Retina (tissue), 1 donor: ENCODE measurements around the gene RTL5.
"Not testable (repeated sequence)": the region's sequence is repeated elsewhere in the genome, so short reads cannot be mapped to it uniquely, and the experiment has no call there.

ENCODE experiments used
- DNase-seq: peaks from one replicate; pipeline ENCODE4 v3.0.0-alpha.2; 2016

RTL5 gene

DNA sequence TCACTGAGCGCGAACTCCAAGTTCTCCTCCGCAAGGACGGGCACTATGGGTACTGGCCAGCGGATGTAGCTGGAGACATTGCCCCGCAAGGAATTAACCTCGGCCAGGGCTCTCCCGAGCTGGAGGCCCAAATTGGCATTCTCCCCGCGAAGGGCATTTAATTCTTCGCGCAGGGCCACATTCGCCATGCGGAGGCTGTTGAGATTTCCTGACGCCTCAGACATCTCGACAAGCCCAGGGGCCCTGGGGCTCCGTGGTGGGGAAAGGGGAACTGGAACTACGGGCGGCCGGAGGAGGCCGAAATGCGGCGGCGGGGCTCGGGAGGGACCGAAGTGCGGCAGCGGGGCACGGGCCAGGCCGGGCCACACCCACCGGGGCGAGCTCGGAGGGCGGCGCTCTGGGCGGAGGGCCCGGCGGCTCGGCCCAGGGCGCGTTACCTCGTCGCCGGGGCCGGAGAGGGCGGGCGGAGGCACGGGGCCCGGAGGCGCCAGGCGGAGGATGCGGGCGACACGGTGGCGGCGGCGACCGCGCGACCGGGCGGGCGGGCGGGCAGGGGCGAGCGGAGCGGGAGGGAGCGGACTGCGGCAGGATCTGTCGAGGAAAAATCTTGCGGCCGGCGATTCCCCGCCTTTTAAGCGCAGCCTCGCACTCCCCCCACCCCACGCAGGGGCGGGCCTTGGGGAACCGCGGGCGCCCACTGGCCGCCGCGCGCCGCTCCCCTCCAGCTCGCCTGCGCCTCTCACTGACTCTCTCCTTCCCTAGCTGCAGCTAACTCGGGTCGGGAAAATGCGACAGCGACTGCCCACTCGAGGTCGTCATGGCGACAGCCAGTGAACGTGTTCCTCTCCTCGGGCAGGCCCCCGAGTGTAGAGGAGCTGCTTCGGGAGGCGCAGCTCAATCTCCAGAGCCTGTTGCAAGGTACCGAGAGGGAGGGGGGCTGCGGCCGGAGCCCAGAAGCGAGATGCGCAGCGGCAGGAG, at the start of gene RTL5:
Gene RTL5, minus strand, starts transcription at position 599 of the 978 bp plus-strand sequence.
- peak; percentile 87 for DNase-seq

DNA sequence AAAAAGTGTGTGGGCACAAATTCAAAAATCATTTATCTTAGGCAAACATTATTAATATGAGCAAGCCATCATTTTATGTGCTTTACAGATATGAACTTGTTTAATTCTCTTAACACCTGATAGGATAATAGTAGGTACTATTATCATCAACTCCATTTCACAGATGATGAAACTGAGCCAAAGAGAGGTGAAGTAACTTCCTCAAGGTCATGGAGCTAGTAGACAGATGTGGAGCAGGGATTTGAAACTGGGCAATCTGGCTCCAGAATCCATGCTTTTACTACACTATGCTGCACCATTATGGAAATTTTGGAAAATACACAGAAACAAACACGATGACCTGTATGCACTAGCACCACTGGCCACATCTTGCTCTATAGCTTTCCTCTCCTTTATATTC, 48.8 kb upstream of the RTL5 start:
- no peak for DNase-seq

DNA sequence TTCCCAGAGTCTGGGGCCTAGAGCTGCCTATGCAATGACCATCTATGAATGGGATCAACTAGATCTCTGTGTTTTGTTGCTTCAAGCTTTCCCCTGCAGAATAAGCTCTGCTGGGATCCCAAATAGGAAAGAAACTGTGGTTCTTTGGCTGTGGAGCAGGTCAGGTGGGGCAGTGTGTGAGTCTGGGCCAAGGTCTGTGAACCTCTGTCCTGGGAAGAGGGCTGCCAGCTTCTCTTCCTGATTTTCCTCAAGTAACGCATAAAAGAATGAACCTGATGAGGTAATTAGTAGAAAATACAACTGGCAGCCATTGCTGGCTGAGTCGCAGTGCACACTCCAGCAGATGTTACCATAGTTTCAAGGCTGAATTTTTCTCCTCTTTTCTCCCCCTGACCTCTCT, 45.3 kb upstream of the RTL5 start:
- DNase-seq, result no peak

DNA sequence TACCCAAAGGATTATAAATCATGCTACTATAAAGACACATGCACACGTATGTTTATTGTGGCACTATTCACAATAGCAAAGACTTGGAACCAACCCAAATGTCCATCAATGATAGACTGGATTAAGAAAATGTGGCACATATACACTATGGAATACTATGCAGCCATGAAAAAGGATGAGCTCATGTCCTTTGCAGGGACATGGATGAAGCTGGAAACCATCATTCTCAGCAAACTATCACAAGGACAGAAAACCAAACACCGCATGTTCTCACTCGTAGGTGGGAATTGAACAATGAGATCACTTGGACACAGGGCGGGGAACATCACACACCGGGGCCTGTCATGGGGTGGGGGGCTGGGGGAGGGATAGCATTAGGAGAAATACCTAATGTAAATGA, 44.6 kb upstream of the RTL5 start:
- not testable (repeated sequence) for DNase-seq

DNA sequence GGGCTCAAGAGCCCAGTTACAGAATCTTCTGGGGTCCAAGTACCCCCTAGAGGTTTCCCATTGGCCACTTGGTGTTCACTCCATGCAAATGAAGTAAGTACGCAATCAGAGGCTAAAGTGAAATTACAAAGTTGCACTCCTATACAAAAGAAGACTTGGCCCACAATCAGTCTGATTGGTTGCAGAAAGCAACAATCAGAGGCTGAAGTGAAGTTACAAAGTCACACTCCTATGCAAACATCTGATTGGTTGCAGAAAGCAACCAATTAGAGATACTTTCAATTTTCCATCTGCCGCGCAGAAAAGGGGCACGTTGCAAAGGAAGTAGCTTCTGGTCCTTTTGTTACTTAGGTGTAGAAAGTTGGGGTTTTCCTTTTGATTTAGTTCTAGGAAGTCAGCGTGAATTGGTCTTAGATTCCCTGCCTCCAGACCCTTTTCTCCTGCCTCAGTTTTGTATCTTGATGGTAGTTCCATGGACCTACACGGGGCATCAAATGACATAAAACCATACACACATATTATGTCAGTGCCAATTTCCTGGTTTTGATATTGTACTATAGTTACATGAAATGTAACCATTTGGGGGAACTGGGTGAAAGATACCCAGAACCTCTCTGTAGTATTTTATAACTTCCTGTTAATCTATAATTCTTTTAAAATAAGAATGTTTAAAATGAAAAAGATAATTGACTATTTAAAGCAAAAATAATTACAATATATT, 37.5 kb upstream of the RTL5 start:
- DNase-seq, result no peak

DNA sequence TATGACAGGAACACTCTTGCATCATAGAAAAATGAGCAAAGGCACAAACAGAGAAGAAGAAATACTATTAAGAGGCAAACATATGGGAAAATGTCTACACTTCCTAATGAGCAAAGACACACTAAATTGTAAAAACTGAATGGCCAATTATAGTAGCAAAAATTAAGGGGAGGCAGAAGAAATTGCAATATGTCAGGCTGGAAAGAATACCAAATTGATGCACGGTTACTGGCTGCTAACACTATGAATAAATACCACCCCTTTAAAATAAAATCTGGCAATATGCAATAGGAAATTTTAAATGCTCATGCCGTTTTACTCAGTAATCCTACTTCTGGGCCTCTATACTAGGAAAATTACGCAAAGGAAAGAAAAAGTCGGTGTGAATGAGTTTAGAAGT, 33.8 kb upstream of the RTL5 start:
- no peak for DNase-seq

DNA sequence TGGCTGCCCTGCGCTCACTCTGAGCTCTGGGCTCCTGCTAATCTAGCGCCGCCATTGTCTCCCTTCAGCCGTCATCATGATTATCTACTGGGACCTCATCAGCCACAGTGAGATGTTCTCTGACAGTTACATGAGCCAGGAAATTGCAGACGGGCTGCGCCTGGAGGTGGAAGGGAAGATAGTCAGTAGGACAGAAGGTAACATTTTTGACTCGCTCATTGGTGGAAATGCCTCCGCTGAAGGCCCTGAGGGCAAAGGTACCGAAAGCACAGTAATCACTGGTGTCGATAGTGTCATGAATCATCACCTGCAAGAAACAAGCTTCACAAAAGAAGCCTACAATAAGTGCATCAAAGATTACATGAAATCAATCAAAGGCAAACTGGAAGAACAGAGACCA, 28.1 kb upstream of the RTL5 start:
- no peak for DNase-seq

DNA sequence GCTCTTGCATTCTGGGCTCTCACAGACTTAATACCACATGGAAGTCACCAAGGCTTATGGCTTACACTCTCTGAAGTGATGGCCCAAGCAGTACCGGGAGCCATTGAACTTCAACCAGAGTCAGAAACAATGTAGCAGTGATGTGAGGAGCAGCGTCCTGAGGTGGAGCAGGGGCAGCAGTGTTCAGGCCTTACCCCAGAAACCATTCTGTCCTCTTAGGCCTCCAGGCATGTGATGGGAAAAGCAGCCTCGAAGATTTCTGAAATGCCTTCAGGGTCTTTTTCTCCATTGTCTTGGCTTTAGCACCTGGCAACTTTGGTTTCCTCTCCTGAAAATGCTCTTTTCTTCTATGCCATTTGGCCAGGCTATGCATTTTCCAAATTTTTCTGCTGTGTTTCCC, 27.1 kb upstream of the RTL5 start:
- DNase-seq, result no peak

DNA sequence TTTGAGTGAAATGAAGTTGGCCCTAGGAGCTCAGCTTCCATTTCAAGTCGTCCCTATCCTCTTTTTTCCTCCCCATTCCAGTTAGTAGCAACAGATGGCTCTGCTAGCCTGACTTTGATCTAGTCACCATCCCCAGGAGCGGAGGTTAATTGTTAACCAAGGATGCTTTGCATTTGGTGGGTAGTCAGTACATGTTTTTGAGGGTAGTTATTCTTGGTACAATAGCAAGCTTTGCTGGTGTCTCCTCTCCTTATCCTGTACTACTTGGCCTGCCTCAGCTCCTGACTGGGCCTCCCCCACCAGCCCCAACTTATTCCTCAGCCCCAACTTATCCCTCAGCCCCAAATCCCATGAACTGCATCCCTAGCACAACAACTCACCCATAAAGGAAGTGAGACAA, 14.8 kb upstream of the RTL5 start:
- no peak for DNase-seq

DNA sequence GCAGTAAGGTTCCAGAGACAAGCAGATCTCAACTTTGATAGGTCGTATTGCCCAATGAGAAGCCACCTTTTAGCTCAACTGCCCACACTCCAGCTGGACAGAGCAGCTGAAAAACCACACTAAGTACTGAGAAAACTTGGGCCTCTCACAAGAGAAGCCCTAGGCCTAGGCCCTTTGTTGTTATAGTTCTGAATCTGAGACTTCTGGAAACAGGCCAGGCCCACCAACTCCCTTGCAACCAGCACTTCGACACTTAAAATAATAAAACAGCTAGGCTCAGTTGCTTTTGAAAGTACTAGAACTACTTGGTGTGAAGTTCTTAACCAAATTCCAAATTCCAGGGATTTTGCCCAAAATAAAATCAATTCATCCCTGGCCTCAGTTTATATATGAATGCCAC, 13.5 kb upstream of the RTL5 start:
- DNase-seq, result no peak

DNA sequence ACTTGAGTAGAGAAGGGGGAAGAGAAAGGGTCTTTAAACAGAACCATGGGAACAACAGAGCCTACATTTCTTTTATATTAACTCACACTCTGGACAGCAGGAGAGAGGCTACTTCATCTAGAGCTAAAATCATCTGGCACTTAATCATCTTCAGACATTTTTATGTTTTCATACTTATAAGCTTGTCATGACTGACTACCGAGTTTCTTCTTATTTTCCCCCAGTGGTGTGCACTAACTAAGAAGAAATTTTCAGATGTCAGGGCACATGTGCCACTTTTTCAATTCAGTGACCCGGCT, 11.8 kb upstream of the RTL5 start:
- DNase-seq, result no peak

DNA sequence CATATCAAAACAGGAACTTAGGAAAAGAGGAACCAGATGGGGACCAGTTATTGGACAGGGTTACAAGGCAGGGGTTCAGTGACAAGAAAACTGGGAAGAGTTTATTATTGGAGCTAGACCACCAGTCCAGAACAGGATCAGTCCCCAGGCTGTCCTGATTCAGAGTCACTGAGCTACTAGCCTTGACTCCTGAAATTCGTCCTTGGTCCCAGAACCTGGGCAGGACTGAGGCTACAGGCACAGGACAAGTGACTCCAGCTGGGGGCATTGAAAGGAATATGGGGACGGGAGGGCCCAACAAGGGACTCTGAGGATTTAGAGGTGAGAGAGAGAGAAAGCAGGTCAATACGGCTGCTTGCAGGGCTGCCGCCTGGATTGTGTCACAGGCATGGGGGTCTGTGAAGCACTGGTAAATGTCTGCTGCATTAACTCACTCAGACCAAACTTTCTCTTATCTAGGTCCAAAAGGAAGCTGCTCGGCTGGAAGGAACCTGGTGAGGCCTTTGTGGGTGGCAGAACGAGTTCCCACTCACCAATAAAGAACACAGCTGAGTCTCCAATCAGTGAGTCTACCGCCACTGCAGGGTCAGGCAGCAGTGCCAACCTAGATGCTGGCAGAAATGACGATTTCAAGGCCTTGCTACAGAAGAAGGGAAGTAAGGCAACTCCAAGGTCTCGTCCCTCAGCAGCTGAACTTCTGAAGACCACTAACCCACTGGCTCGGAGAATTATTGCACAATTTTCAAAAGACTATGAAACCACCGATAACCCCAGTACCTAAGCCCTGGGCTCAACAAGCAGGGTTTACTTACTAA, 11.3 kb upstream of the RTL5 start:
- peak; percentile 65 for DNase-seq

DNA sequence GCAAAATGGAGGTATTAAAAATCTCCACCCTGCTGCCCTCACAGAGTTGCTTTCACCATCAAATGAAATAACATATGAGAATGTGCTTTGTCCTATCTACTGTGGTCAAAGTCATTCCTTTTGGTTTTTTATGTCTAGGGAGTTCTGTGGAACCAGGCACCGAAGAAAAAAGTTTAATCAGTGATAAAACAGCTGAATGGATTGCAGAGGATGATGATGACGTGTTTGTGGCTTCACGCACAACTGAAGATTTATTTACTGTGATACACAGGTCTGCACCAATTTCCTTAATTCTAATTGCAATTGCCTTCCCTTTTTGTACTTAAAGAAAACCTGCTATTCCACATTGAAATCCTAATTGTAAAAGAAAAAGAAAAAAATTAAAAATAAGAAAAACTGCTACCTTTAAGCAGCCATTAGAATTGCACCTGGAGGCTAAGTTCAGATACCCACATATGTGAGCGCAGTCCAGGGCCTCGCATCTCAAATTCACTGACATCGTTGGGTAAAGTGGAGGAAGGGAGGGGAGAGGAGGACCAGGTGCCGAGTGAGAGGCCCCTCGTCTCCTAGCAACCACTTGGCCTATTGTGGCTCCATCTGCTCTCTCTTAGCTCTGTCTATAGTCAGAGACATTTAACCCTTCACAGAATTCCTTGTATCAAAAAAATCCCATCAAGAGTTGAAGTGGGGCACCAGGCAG, 10.5 kb upstream of the RTL5 start:
- DNase-seq, result peak; percentile 80

DNA sequence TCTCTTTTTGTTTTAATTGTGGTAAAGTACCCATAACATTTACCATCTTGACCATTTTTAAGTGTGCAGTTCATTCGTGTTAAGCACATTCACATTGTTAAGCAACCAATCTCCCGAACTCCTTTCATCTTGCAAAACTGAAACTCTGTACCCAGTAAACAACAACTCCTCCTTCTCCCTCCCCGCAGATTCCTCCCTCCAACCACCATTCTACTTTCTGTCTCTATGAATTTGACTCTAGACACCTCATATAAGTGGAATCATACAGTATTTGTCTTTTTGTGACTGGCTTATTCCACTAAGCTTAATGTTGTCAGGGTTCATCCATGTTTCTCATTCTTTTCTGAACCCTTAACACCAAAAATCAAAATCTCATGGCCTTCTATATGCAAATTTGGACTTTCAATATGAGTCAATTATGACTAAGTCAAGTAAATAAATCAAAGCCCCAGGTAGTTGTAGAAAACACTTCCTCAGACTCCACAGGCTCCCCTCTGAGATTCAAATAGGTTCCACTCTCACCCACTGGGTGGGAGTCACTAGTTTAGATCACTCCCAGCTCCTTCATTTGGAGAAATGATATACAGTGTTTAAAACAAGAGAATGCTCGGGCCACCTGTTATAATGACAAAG, 9.8 kb upstream of the RTL5 start:
- no peak for DNase-seq

DNA sequence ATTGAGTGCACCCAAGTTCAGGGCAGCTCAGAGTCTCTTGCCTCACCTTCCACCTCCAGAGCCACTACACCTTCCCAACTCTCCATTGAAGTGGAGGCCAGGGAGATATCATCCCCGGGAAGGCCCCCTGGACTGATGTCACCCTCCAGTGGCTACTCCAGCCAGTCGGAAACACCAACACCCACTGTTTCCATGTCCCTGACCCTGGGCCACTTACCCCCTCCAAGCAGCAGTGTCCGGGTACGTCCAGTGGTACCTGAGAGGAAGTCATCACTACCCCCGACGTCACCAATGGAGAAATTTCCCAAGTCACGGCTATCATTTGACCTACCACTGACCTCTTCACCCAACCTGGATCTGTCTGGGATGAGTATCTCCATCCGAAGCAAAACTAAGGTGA, 7.8 kb upstream of the RTL5 start:
- DNase-seq, result no peak

DNA sequence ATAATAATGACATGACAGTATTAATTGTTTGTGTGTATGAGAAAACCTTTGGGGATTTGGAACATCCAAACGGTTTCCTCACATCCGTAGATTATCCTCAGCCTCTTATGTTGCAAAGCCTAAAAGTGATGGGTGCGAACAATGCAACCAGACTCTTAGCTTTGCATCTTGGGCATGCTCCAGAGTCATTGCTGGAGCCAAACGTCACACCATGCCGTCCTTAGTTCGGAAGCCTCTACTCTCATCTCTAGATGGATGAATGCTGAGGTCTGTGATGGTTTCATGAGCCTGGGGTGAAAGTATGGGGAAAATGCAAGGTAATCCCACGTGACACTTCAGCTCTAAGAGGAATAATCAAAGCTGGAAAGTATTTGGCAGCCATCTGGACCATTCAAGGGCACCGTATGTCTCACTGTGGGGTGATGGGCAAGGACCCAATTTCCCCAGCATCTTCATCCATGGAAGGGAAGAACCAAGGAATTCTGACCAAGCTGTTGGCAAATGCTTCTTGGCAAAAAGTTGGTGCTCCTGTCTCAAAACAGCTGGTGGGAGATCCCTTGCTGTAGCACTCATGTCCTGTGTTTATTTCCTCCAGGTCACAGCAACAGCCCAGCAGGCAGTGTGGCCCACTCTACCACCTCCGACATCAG, 6.3 kb upstream of the RTL5 start:
- no peak for DNase-seq

DNA sequence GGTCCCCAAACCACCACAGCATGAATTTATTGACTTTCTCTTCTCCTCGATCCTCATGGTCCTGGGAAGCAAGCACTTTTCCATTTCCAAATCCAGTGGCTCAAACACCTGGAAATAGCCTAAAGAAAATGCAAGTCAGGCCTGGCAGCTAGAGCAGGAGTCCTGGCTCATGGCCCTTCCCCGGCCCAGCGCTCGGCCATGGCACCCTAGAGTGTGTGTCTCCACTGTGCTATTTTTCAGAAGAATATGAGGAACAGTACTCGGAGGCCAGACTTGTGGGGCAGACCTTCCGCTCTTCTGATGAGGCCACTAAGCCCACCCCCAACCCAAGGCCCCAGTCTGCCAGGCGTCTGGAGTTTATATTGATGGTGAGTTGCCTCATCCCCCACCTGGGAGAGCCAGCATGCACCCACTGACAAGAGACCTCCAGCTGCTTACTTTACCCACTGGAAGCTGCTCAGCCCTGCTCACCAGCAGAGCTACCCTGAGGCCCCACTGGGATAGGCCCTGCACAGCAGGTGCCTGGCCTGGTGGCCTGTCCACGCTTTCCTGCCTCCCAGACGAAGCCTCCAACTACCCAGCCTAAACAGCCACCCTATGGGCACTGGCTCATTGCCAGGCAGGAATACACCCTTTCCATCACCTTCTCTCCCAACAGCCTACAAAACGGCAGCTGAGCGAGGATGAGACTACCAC, 2.3 kb upstream of the RTL5 start:
- no peak for DNase-seq

DNA sequence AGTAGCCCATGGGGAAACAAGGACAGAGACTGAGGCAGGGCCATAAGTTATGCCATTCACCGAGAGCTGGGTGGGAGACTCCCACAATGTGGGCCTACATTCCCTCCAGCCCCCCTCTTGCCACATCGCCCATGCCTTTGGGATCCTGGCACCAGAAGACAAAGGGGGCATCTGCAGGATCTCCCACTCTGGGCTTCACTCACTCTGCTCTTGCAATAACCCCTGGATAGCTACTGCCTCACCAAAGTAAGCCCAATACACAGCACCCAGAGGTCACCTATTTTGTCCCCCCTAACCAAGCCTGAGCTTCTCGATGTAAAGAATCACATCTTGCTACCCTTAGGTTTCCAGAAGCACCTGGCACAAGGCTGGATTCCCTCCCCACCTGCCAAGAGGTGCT, 741 bp upstream of the RTL5 start:
- no peak for DNase-seq

DNA sequence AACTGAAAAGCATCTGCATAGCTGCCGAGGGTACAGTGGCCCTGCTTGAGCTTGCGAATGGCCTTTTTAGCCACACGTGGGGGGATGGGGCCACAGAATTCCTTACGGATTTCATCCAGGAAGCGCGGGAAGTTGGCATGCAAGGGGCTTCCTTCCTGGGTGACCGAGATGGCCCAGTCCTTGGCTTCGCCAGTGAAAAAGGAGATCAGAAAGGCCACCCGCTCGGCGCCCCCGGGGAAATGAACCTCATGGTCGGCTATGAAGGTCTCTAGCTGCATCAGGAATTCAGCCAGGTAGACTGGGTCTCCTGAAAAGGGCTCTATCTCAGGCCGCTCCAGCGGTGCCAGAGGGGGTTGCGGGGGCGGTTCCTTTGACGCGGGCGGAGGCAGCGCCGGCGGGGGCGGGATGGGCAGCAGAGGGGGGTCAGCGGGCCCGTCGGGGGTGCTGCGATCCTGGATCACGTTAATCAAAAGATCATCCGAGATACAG, 909 bp downstream of the RTL5 start:
- no peak for DNase-seq

DNA sequence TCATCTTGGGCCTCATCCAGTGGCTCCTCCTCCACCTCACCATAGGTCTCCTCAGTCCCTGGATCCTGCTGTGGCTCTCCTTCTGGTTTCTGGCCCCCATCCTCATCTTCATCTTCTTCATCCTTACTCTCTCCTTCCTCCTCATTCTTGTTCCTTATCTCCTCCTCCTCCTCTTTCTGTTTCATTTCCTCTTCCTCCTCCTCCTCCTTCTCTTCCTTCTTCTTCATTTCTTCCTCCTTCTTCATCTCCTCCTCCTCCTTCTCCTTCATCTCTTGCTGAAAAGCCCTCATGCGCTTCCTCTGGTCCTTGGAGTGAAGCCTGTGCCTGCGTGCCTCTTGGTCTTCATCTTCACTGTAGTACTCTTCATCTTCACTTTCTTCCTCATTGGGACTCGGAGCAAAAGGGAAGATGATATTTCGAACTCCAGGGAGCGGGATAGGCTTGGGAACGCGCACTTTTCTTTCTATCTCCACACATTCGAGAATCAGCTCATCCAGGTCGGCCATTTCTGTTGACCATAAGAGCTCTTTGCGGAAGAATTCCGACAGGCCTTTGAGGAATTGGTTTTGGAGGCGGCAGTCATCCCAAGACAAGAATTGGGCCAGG, 1.5 kb downstream of the RTL5 start:
- DNase-seq, result no peak

DNA sequence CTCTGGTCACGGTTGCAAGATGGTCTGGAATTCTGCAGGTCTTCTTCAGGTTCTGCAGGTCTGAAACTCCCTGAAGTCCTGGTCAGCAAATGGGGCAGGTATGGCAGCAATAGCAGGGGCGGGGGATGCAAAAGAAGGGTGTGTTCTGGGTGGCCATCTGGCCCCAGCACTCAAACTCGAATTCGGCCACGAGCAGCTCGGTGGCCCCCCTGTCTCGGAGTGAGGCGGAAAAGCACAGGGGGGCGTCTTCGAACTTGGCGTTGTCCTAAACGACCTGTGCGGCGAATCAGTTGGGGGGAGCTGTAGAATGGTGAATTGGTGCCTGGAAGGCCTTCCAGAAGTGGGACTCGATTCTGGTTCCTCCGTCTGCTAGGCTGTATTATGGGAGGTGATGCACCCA, 2.1 kb downstream of the RTL5 start:
- DNase-seq, result no peak
